ENCODE results near the gene ABL1.

Gene ABL1

DNA sequence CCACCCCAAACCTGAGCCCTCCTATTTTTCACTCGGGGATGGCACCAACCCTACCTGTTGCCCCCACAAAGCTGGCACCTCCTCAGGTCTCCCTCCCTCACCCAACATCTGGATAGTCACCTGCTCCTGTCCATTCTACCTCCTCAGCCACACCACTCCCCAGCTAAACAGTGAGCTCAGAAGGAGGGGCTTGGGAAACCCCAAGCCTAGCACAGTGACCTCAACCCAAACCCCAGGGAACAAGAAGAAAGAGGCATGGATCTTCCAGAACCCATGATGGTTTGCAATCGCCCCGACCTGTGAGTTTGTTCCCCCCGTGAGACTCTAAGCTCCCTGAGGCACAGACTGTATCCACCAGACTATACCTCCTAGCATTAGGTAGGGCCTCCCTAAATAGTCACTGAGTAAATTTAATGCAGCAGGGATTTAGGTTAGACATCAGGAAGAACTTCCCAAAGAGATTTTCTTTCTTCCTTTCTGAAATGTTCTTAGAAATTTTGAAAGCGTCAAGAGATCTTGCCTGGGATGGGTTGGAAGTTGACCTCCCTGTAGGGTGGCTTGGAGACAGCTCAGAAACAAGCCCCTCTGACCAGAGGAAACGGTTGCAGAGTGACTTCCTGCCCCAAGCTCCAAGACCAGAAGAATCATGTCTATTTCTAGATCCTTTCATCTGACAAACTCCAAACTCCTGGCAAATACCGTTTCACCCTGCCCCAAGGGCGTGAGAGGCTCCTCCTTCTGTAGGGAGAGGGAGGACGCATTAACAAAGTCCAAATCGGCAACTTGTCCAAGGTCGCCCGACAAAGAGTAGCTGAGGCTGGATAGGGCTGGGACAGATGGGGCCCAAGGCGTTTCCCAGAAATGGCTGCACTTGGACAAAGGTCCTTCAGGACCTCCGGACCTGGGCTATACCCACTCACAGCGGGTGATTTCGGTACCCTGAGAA lies 99.9 kb downstream of the ABL1 start:
- no peak for DNase-seq

DNA sequence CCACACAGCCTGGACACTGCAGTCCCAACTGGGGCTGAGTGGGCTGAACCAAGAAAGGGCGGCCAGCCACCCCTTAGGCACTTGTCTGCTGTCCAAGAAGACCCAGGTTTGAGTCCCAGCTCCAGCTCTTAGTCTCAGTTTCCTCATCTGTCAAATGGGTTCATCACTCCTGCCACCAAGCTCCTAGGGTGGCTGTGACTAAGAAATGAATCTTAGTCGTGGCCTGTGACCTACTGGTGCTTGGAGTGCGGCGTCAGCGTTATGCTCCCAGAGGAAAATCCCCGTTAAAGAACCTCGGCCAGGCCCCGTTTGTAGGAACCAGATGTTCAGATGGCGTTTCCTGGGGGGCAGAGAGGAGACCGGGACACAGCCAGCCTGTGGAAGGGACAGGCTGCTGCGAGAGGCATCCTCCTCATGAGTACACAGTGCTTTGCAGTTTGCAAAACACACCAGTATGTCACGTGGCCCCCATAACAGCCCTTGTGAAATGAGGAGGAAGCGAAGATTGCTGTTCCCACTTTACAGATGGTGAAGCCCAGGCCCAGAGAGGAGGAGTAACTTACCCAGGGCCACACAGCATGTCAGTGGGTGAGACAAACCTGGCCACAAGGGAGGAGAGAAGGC lies 100.7 kb downstream of the ABL1 start:
- DNase-seq, result no peak

DNA sequence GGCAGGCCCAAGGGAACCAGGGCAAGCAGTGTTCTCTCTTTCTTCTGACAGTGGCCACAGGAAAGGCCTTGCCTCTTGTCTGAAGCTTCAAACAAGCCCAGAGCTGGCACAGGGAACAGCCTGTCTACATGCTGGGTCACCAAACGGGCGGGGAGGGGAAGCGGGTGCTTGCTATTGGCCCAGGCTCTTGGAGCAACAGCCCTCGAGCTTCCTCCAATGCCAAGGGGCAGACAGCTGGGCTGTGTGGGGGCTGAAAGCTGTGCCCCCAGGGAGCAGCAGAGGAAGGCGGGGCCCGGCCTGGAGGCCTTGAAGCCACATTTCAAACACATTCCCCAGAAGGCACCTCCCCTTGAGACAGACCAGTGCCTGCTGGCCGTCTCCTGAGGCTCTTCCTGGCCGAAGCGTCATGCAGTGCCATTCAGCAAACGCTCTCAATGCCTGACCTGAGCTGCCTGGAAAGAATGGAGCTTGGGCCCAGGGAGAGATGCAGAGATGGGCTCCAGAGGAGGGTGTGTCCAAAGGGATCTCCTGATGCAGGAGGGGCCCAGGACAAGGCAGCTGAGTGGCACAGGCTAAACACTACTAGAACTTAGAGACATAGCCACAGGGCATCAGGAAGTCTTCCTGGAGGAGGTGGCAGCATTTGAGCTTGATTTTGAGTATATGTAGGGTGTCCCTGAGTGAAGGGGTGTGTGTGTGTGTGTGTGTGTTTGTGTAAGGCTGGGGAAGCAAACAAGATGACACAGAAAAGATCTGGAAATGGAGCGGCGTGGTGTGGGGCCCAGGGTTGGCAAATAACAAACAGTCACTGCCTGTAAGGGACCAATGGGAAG lies 101.4 kb downstream of the ABL1 start:
- peak in 1 of 2 donors; percentile 25 for DNase-seq
